ENCODE data around the gene IFITM10.

DNA sequence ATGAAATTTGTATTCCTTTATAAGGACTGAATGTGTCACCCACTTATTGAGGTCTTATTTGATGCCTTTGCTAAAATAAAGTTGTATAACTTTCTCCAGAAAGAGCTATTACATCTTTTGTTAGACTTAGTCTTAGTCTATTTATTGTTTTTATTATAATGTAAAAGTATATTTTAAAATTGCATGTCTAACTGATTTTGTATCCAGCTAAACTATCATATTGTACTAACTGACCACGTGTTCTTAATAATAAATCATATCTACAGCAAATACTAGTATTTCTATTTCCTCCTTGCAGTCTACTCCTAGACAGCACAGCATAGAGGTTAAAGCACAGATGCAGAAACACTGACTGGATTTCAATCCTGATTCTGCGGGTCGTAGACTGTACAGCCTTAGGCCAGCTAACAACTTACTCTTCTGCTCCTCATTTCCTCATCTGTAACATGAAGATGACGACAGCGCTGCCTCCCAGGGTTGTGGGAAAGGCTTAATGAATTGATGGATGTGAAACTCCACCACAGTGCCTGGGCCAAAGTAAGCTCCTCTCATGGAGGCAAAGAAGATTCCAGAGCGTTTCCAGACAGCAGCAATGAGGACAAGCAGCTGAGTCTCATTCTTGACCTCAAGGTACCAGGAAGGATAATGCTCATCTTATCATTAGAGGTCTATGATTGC, 13.2 kb downstream of the IFITM10 start:
- no peak for TF ChIP-seq POLR2AphosphoS5 (IDR thresholded peaks at IDR 0.05; ENCODE audit: low read length)
- TF ChIP-seq, protein P1, sequence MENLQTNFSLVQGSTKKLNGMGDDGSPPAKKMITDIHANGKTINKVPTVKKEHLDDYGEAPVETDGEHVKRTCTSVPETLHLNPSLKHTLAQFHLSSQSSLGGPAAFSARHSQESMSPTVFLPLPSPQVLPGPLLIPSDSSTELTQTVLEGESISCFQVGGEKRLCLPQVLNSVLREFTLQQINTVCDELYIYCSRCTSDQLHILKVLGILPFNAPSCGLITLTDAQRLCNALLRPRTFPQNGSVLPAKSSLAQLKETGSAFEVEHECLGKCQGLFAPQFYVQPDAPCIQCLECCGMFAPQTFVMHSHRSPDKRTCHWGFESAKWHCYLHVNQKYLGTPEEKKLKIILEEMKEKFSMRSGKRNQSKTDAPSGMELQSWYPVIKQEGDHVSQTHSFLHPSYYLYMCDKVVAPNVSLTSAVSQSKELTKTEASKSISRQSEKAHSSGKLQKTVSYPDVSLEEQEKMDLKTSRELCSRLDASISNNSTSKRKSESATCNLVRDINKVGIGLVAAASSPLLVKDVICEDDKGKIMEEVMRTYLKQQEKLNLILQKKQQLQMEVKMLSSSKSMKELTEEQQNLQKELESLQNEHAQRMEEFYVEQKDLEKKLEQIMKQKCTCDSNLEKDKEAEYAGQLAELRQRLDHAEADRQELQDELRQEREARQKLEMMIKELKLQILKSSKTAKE (IDR thresholded peaks at IDR 0.05; ENCODE audit: low read depth, poor library complexity, severe bottlenecking), result no peak
- TF ChIP-seq IKZF1 (conservative IDR thresholded peaks at IDR 0.05), result no peak
- TF ChIP-seq SREBF2 (IDR thresholded peaks at IDR 0.05; ENCODE audit: low read length), result no peak
- TF ChIP-seq POU2F2 (IDR thresholded peaks at IDR 0.05; ENCODE audit: borderline replicate concordance, low read depth, low read length), result no peak
- TF ChIP-seq, protein P2, sequence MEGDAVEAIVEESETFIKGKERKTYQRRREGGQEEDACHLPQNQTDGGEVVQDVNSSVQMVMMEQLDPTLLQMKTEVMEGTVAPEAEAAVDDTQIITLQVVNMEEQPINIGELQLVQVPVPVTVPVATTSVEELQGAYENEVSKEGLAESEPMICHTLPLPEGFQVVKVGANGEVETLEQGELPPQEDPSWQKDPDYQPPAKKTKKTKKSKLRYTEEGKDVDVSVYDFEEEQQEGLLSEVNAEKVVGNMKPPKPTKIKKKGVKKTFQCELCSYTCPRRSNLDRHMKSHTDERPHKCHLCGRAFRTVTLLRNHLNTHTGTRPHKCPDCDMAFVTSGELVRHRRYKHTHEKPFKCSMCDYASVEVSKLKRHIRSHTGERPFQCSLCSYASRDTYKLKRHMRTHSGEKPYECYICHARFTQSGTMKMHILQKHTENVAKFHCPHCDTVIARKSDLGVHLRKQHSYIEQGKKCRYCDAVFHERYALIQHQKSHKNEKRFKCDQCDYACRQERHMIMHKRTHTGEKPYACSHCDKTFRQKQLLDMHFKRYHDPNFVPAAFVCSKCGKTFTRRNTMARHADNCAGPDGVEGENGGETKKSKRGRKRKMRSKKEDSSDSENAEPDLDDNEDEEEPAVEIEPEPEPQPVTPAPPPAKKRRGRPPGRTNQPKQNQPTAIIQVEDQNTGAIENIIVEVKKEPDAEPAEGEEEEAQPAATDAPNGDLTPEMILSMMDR (IDR thresholded peaks at IDR 0.05 in 2 of 3, conservative IDR thresholded peaks at IDR 0.05 in 1 of 3; ENCODE audit: control insufficient read depth in 2 of 3, extremely low read depth in 1 of 3, insufficient read depth in 1 of 3, low read depth in 3 of 3, low read length in 3 of 3), result no peak
- TF ChIP-seq, protein P3, sequence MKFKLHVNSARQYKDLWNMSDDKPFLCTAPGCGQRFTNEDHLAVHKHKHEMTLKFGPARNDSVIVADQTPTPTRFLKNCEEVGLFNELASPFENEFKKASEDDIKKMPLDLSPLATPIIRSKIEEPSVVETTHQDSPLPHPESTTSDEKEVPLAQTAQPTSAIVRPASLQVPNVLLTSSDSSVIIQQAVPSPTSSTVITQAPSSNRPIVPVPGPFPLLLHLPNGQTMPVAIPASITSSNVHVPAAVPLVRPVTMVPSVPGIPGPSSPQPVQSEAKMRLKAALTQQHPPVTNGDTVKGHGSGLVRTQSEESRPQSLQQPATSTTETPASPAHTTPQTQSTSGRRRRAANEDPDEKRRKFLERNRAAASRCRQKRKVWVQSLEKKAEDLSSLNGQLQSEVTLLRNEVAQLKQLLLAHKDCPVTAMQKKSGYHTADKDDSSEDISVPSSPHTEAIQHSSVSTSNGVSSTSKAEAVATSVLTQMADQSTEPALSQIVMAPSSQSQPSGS (IDR thresholded peaks at IDR 0.05; ENCODE audit: low read length), result no peak

All from GM12878 (cell line).